Suprapubic skin (tissue), 3 donors: ENCODE measurements around the gene TMEM170A.

Experiments used
- CTCF ChIP-seq, 2 donors: fragments of 200-600 bp in 1 of 2; fragments of 450-650 bp in 1 of 2; sonication (generic) in 1 of 2; IDR thresholded peaks; one replicate each; pipeline ENCODE4 v1.5.1; 2016 to 2019; ENCODE audit warnings: antibody characterized with exemption in 2 of 2, mild to moderate bottlenecking in 1 of 2, moderate library complexity in 1 of 2
- EP300 ChIP-seq: sonication (generic); formaldehyde crosslinking; IDR thresholded peaks from one replicate; pipeline ENCODE4 v1.6.1; 2017; ENCODE audit warnings: antibody characterized with exemption
- POLR2A ChIP-seq, 2 donors: fragments of 450-650 bp; IDR thresholded peaks; one replicate each; pipeline ENCODE4 v1.6.1; 2017; ENCODE audit warnings: antibody characterized with exemption in 2 of 2, mild to moderate bottlenecking in 2 of 2, moderate library complexity in 2 of 2

- TF ChIP-seq CTCF (IDR thresholded peaks at IDR 0.05) (no peak), EP300 (no peak), POLR2A (IDR thresholded peaks at IDR 0.05) (no peak)
These were observed 6.0 kb downstream of the TMEM170A start for GRCh38 chr16:75458439-75458838.
